ENCODE measurements around the gene GPR176. TPM values are rescaled to one million over a fixed set of nuclear protein-coding genes. Genes with fewer than 3 reads are reported as not detected.

The GPR176 gene
- polyA plus RNA-seq, 1 donor from 2014 or later: 8.3 TPM

GRCh38 chr15:39784125-39784524 is 135.9 kb downstream of the GPR176 start (continued):
- TF ChIP-seq EZH2 (IDR thresholded peaks at IDR 0.05; ENCODE audit: borderline replicate concordance, insufficient read depth, low read length, poor library complexity, severe bottlenecking) (no peak), TAF1 (IDR thresholded peaks at IDR 0.05; ENCODE audit: low read depth) (no peak)

- TF ChIP-seq TAF1 (IDR thresholded peaks at IDR 0.05; ENCODE audit: low read depth) (no peak), SMC3 (conservative IDR thresholded peaks at IDR 0.05; ENCODE audit: poor library complexity) (no peak), RAD21 (conservative IDR thresholded peaks at IDR 0.05) (no peak), REST (IDR thresholded peaks at IDR 0.05; ENCODE audit: borderline replicate concordance) (no peak), MXI1 (conservative IDR thresholded peaks at IDR 0.05; ENCODE audit: poor library complexity, severe bottlenecking) (no peak), EZH2 (IDR thresholded peaks at IDR 0.05; ENCODE audit: borderline replicate concordance, insufficient read depth, low read length, poor library complexity, severe bottlenecking) (no peak), POLR2AphosphoS5 (IDR thresholded peaks at IDR 0.05) (no peak), CTCF (IDR thresholded peaks at IDR 0.05; ENCODE audit: poor library complexity, severe bottlenecking) (no peak), EP300 (conservative IDR thresholded peaks at IDR 0.05; ENCODE audit: poor library complexity, severe bottlenecking) (no peak)
- H3K27ac ChIP-seq (ENCODE audit: low read length): peak overlapping the region; percentile 81
- H2AFZ ChIP-seq (ENCODE audit: low read depth, low read length): peak overlapping the region; percentile 67
- H3K9me2 ChIP-seq (ENCODE audit: insufficient read depth, low read length): no peaks in the 10 kb centered on the region
- H3K27me3 ChIP-seq (ENCODE audit: insufficient read depth, low read depth, low read length): no peaks in the 10 kb centered on the region
- peak overlapping the region; percentile 54 for H3K4me2 ChIP-seq (ENCODE audit: low read length)
- H3K79me2 ChIP-seq (replicated peaks; ENCODE audit: insufficient read depth, low read length): peaks cover 15% of the 10 kb centered on the region
- no peaks in the 10 kb centered on the region for H4K20me1 ChIP-seq (ENCODE audit: insufficient read depth)
- no peaks in the 10 kb centered on the region for H3K36me3 ChIP-seq (ENCODE audit: insufficient read depth, low read length)
- H3K9ac ChIP-seq (ENCODE audit: low read length): peak overlapping the region; percentile 80
- H3F3A ChIP-seq (ENCODE audit: insufficient read depth, low read length, poor library complexity, severe bottlenecking): no peaks in the 10 kb centered on the region
- H3K4me3 ChIP-seq (ENCODE audit: low read length): peak overlapping the region; percentile 77
- H3K9me3 ChIP-seq (ENCODE audit: low read length): no peaks in the 10 kb centered on the region
Measured at GRCh38 chr15:39783244-39783820, 136.7 kb downstream of the GPR176 start.

- no peaks in the 10 kb centered on the region for H3K9me2 ChIP-seq (ENCODE audit: insufficient read depth, low read length)
- no peaks in the 10 kb centered on the region for H4K20me1 ChIP-seq (ENCODE audit: insufficient read depth)
- H3K36me3 ChIP-seq (ENCODE audit: insufficient read depth, low read length): no peaks in the 10 kb centered on the region
- H3K9ac ChIP-seq (ENCODE audit: low read length): peak within 1 kb of the TSS; percentile 80
- TF ChIP-seq POLR2AphosphoS5 (IDR thresholded peaks at IDR 0.05) (peak; percentile 81), MXI1 (conservative IDR thresholded peaks at IDR 0.05; ENCODE audit: poor library complexity, severe bottlenecking) (peak; percentile 87), TAF1 (IDR thresholded peaks at IDR 0.05; ENCODE audit: low read depth) (peak; percentile 66), CTCF (IDR thresholded peaks at IDR 0.05; ENCODE audit: poor library complexity, severe bottlenecking) (no peak), RAD21 (conservative IDR thresholded peaks at IDR 0.05) (peak; percentile 50), REST (IDR thresholded peaks at IDR 0.05; ENCODE audit: borderline replicate concordance) (peak; percentile 70), SMC3 (conservative IDR thresholded peaks at IDR 0.05; ENCODE audit: poor library complexity) (no peak), EP300 (conservative IDR thresholded peaks at IDR 0.05; ENCODE audit: poor library complexity, severe bottlenecking) (peak; percentile 69), EZH2 (IDR thresholded peaks at IDR 0.05; ENCODE audit: borderline replicate concordance, insufficient read depth, low read length, poor library complexity, severe bottlenecking) (no peak)
- peak within 1 kb of the TSS; percentile 77 for H3K4me3 ChIP-seq (ENCODE audit: low read length)
- H2AFZ ChIP-seq (ENCODE audit: low read depth, low read length): peak within 1 kb of the TSS; percentile 67
- no peaks in the 10 kb centered on the region for H3K27me3 ChIP-seq (ENCODE audit: insufficient read depth, low read depth, low read length)
- H3K79me2 ChIP-seq (replicated peaks; ENCODE audit: insufficient read depth, low read length): peaks cover 15% of the 10 kb centered on the region
- no peaks in the 10 kb centered on the region for H3K9me3 ChIP-seq (ENCODE audit: low read length)
- peak within 1 kb of the TSS; percentile 81 for H3K27ac ChIP-seq (ENCODE audit: low read length)
- peak within 1 kb of the TSS; percentile 70 for H3K4me2 ChIP-seq (ENCODE audit: low read length)
- H3F3A ChIP-seq (ENCODE audit: insufficient read depth, low read length, poor library complexity, severe bottlenecking): no peaks in the 10 kb centered on the region
Measured at GRCh38 chr15:39782441-39783138, 137.5 kb downstream of the GPR176 start, which contains the start of gene FSIP1. Gene FSIP1, minus strand, starts transcription at chr15:39782841. Its CDS starts 6,317 bp downstream, at chr15:39776524.
